Measurements from ENCODE around the gene ANXA11. TPM values are rescaled to one million over a fixed set of nuclear protein-coding genes. Genes with fewer than 3 reads are reported as not detected.

ANXA11 gene
- total RNA-seq, 1 experiment from 2014 or later, result 68.1 TPM

- Mint-ChIP-seq H3K4me3 (no peak overlapping the region), H3K4me1 (peaks cover 36 to 40% of the 10 kb centered on the region in 2 experiments), H3K27ac (no peak overlapping the region; a peak in 2 of 7 replicates), H3K9me3 (no peaks in the 10 kb centered on the region), H3K36me3 (ENCODE audit: insufficient read depth in 1 of 3, low read depth in 3 of 3) (no peaks in the 10 kb centered on the region; a peak in 3 of 7 replicates), H3K27me3 (ENCODE audit: low read depth) (no peaks in the 10 kb centered on the region)
- Histone ChIP-seq H3K27ac (ENCODE audit: insufficient read length, low read depth, low read length) (no peak overlapping the region), H3K14ac (ENCODE audit: insufficient read depth, low read length) (no peak overlapping the region), H3K9ac (ENCODE audit: extremely low read depth, insufficient read length, low read length) (no peak overlapping the region), H3T11ph (ENCODE audit: low read length) (no peak overlapping the region), H3K56ac (ENCODE audit: insufficient read length, low read depth, low read length) (no peak overlapping the region), H2BK120ac (ENCODE audit: low read depth, low read length, poor library complexity, severe bottlenecking) (no peak overlapping the region), H2AK5ac (ENCODE audit: insufficient read length, low read length) (no peak overlapping the region), H3K23ac (ENCODE audit: insufficient read length, low read depth, low read length) (no peak overlapping the region), H2AFZ (ENCODE audit: low read length) (no peak overlapping the region), H3K18ac (ENCODE audit: insufficient read length, low read depth, low read length) (no peak overlapping the region), H4K5ac (ENCODE audit: insufficient read length, low read depth, low read length) (no peak overlapping the region), H3K4me1 (ENCODE audit: insufficient read depth, low read length) (peaks cover 4% of the 10 kb centered on the region), H3K79me2 (ENCODE audit: insufficient read depth, low read length) (peaks cover 5% of the 10 kb centered on the region; the same call in 1 of the 2 replicates), H2BK12ac (ENCODE audit: insufficient read length, low read depth, low read length) (no peak overlapping the region), H2BK5ac (ENCODE audit: insufficient read length, low read length) (no peak overlapping the region), H3K4me2 (ENCODE audit: insufficient read depth, insufficient read length, low read length) (no peak overlapping the region), H3K79me1 (ENCODE audit: insufficient read depth, low read depth, low read length, poor library complexity, severe bottlenecking) (peaks cover 2% of the 10 kb centered on the region), H4K8ac (replicated peaks; ENCODE audit: insufficient read length, low read depth, low read length) (no peak overlapping the region), H4K91ac (ENCODE audit: insufficient read length, low read depth, low read length) (no peak overlapping the region), H3K23me2 (ENCODE audit: insufficient read length, low read depth, low read length, poor library complexity, severe bottlenecking) (no peaks in the 10 kb centered on the region), H2BK15ac (ENCODE audit: low read depth, low read length) (no peak overlapping the region), H3K4ac (ENCODE audit: low read depth, low read length) (no peak overlapping the region), H4K20me1 (ENCODE audit: control insufficient read depth, insufficient read depth, insufficient read length) (no peaks in the 10 kb centered on the region), H3K27me3 (ENCODE audit: insufficient read depth, low read length) (no peaks in the 10 kb centered on the region), H3K9me3 (ENCODE audit: control insufficient read depth, low read depth, low read length) (no peaks in the 10 kb centered on the region), H2BK20ac (ENCODE audit: low read depth, low read length, poor library complexity, severe bottlenecking) (no peak overlapping the region)
- DNase-seq, result no peak
- TF ChIP-seq CTCF (conservative IDR thresholded peaks at IDR 0.05), result no peak
- WGBS (ENCODE audit: extremely low coverage, insufficient read length, low lambda C conversion rate), result no CpG with 5 or more reads among the region's 2 CpGs
These were observed 8.4 kb downstream of the ANXA11 start for GRCh38 chr10:80196950-80197315.

Measured in H9 (cell line).